Measurements from ENCODE around the gene MXI1. TPM values are rescaled to one million over a fixed set of nuclear protein-coding genes. Genes with fewer than 3 reads are reported as not detected.

MXI1 gene
- total RNA-seq, 1 donor from 2014 or later: 31.5 TPM

- H4K20me1 ChIP-seq (ENCODE audit: insufficient read depth, low read length): no peaks in the 10 kb centered on the region
- peaks cover 11% of the 10 kb centered on the region for H3K4me1 ChIP-seq (ENCODE audit: insufficient read depth, low read length)
- H2AFZ ChIP-seq (ENCODE audit: low read depth, low read length): no peak overlapping the region
- H3K27me3 ChIP-seq (ENCODE audit: insufficient read depth, low read length): peaks cover 8% of the 10 kb centered on the region
- no peaks in the 10 kb centered on the region for H3K79me2 ChIP-seq (ENCODE audit: insufficient read depth, low read length)
- Mint-ChIP-seq H3K27me3 (ENCODE audit: low read depth, unreplicated experiment) (no peaks in the 10 kb centered on the region), H3K27ac (ENCODE audit: unreplicated experiment) (no peak overlapping the region), H3K4me1 (ENCODE audit: low read depth, unreplicated experiment) (peaks cover 28% of the 10 kb centered on the region), H3K36me3 (ENCODE audit: low read depth, unreplicated experiment) (peaks cover 2% of the 10 kb centered on the region), H3K9me3 (ENCODE audit: unreplicated experiment) (no peaks in the 10 kb centered on the region), H3K4me3 (ENCODE audit: unreplicated experiment) (no peak overlapping the region)
- H3K27ac ChIP-seq (ENCODE audit: low read depth, low read length): no peak overlapping the region
- no peak overlapping the region for H3K4me2 ChIP-seq (ENCODE audit: low read length)
- no peak overlapping the region for H3K9ac ChIP-seq (ENCODE audit: low read length)
- DNase-seq (ENCODE audit: low read depth) (no peak), FAIRE-seq (no peak)
- no peak for TF ChIP-seq CTCF (IDR thresholded peaks at IDR 0.05; ENCODE audit: insufficient read depth, low read depth, low read length)
- no peak for TF ChIP-seq EZH2 (IDR thresholded peaks at IDR 0.05; ENCODE audit: insufficient read depth, low read length)
- no peaks in the 10 kb centered on the region for H3K36me3 ChIP-seq (ENCODE audit: insufficient read depth, low read length)
- H3K9me3 ChIP-seq (ENCODE audit: insufficient read depth, low read depth, low read length): no peaks in the 10 kb centered on the region
- no peak overlapping the region for H3K4me3 ChIP-seq (ENCODE audit: insufficient read depth, low read depth, low read length)
Measured at GRCh38 chr10:110217662-110218008, 10.2 kb downstream of the MXI1 start.

DNA sequence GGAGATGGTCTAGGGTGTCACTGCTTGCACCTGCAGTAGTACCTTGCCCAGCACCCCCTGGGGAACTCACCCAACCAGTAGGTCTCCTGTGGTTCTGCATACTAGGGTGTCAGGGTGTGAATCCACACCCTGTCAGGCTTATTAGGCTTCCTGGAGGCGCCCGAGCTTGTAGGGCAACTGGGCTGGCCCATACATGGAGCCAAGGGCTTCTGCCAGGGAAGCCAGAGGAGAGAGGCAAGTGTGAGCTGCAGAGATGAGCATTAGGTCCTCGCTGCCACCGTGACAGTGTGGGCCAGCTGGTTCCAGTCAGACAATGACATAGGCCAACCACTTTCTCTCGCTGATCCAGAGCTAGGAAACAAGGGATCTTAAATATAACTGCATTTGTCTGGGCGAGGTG is 11.2 kb downstream of the MXI1 start:
- Histone ChIP-seq H3K4me2 (ENCODE audit: low read length) (no peak overlapping the region), H3K36me3 (ENCODE audit: insufficient read depth, low read length) (no peaks in the 10 kb centered on the region), H3K27me3 (ENCODE audit: insufficient read depth, low read length) (peaks cover 5% of the 10 kb centered on the region), H2AFZ (ENCODE audit: low read depth, low read length) (no peak overlapping the region), H3K4me3 (ENCODE audit: insufficient read depth, low read depth, low read length) (no peak overlapping the region), H3K9me3 (ENCODE audit: insufficient read depth, low read depth, low read length) (no peaks in the 10 kb centered on the region), H3K27ac (ENCODE audit: low read depth, low read length) (no peak overlapping the region), H4K20me1 (ENCODE audit: insufficient read depth, low read length) (no peaks in the 10 kb centered on the region), H3K9ac (ENCODE audit: low read length) (no peak overlapping the region), H3K4me1 (ENCODE audit: insufficient read depth, low read length) (peaks cover 11% of the 10 kb centered on the region), H3K79me2 (ENCODE audit: insufficient read depth, low read length) (no peaks in the 10 kb centered on the region)
- H3K27me3 Mint-ChIP-seq (ENCODE audit: low read depth, unreplicated experiment): no peaks in the 10 kb centered on the region
- H3K4me3 Mint-ChIP-seq (ENCODE audit: unreplicated experiment): no peak overlapping the region
- FAIRE-seq (no peak), DNase-seq (ENCODE audit: low read depth) (no peak)
- no peaks in the 10 kb centered on the region for H3K9me3 Mint-ChIP-seq (ENCODE audit: unreplicated experiment)
- H3K4me1 Mint-ChIP-seq (ENCODE audit: low read depth, unreplicated experiment): peaks cover 28% of the 10 kb centered on the region
- TF ChIP-seq EZH2 (IDR thresholded peaks at IDR 0.05; ENCODE audit: insufficient read depth, low read length) (no peak), CTCF (IDR thresholded peaks at IDR 0.05; ENCODE audit: insufficient read depth, low read depth, low read length) (no peak)
- no peak overlapping the region for H3K27ac Mint-ChIP-seq (ENCODE audit: unreplicated experiment)
- H3K36me3 Mint-ChIP-seq (ENCODE audit: low read depth, unreplicated experiment): no peaks in the 10 kb centered on the region

GRCh38 chr10:110219884-110220283 is 12.5 kb downstream of the MXI1 start:
- Histone ChIP-seq H3K9ac (ENCODE audit: low read length) (no peak overlapping the region), H3K27me3 (ENCODE audit: insufficient read depth, low read length) (peaks cover 5% of the 10 kb centered on the region), H3K4me1 (ENCODE audit: insufficient read depth, low read length) (peaks cover 11% of the 10 kb centered on the region), H3K4me3 (ENCODE audit: insufficient read depth, low read depth, low read length) (no peak overlapping the region), H2AFZ (ENCODE audit: low read depth, low read length) (no peak overlapping the region), H3K4me2 (ENCODE audit: low read length) (no peak overlapping the region), H3K9me3 (ENCODE audit: insufficient read depth, low read depth, low read length) (no peaks in the 10 kb centered on the region), H3K27ac (ENCODE audit: low read depth, low read length) (no peak overlapping the region), H3K36me3 (ENCODE audit: insufficient read depth, low read length) (no peaks in the 10 kb centered on the region), H4K20me1 (ENCODE audit: insufficient read depth, low read length) (no peaks in the 10 kb centered on the region), H3K79me2 (ENCODE audit: insufficient read depth, low read length) (no peaks in the 10 kb centered on the region)
- H3K9me3 Mint-ChIP-seq (ENCODE audit: unreplicated experiment): no peaks in the 10 kb centered on the region
- no peaks in the 10 kb centered on the region for H3K36me3 Mint-ChIP-seq (ENCODE audit: low read depth, unreplicated experiment)
- no peak for DNase-seq (ENCODE audit: low read depth)
- TF ChIP-seq CTCF (IDR thresholded peaks at IDR 0.05; ENCODE audit: insufficient read depth, low read depth, low read length) (no peak), EZH2 (IDR thresholded peaks at IDR 0.05; ENCODE audit: insufficient read depth, low read length) (no peak)
- FAIRE-seq: no peak
- H3K27ac Mint-ChIP-seq (ENCODE audit: unreplicated experiment): no peak overlapping the region
- H3K4me1 Mint-ChIP-seq (ENCODE audit: low read depth, unreplicated experiment): peaks cover 32% of the 10 kb centered on the region
- no peaks in the 10 kb centered on the region for H3K27me3 Mint-ChIP-seq (ENCODE audit: low read depth, unreplicated experiment)
- no peak overlapping the region for H3K4me3 Mint-ChIP-seq (ENCODE audit: unreplicated experiment)
